ENCODE data around the gene PPM1F.
"Not testable (repeated sequence)": the region's sequence is repeated elsewhere in the genome, so short reads cannot be mapped to it uniquely, and the experiment has no call there.

PPM1F gene

DNA sequence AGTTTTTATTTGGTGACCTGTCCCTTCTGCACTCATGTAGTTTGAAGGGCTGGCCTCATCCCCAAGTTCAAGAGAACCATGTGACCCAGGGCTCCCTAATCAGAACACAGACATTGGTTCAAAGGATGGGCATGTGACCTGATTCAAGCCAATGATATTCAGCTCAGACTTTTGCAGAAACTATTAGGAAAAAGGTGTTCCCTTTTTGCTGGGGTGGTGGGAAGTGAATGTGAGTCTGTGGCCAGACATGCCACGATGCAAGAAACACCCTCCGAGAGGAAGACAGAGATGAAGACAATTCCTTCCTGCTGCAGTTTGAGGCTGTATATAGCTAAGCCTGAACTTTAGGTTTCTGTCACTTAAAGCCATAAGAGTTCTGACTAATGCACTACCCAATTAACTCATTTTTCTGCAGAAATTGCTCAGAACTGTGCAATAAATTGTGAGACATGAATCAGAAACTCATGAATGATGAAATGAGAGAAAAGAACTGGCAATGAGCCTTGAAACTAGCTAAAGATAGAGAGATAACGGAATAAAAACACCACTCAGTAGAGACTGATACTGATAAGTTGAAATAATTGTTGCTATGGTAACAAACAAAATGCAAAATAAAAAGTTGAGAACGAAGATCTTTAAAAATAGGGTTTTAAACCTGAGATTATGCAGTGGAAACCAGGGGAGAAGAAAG lies 76.0 kb downstream of the PPM1F start:
- TF ChIP-seq ESRRG (CRISPR knock-in tag; IDR thresholded peaks at IDR 0.05) (no peak), ISL1 (CRISPR knock-in tag; IDR thresholded peaks at IDR 0.05) (peak; percentile 94)
- ATAC-seq = peak; percentile 82

DNA sequence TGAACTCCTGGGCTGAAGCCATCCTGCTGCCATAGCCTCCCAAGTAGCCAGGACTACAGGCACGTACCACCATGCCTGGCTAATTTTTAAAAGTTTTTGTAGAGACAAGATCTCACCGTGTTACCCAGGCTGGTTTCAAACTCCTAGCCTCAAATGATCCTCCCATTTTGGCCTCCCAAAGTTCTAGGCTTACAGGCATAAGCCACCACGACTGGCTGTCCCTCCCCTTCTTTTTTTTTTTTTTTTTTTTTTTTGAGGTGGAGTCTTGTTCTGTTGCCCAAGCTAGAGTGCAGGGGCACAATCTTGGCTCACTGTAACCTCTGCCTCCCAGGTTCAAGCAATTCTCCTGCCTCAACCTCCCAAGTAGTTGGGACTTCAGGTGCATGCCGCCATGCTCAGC lies 77.7 kb downstream of the PPM1F start:
- ATAC-seq = not testable (repeated sequence)

DNA sequence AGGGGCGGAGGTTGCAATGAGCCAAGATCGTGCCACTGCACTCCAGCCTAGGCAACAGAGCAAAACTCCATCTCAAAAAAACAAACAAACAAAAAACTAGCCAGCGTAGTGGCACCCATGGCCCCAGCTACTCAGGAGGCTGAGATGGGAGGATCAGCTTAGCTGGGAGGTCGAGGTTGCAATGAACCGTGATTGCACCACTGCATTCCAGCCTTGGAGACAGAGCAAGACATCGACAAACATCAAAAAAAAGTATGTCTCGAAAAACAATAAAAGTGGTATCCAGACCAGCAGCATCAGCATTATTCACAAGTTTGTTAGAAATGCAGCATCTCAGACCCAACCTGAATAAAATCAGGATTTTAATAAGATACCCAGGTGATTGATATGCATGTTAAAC lies 79.0 kb downstream of the PPM1F start:
- TF ChIP-seq ISL1 (CRISPR knock-in tag; IDR thresholded peaks at IDR 0.05) (no peak), ZFP30 (CRISPR knock-in tag; IDR thresholded peaks at IDR 0.05) (no peak), OSR1 (CRISPR knock-in tag; IDR thresholded peaks at IDR 0.05) (no peak), ZFP3 (CRISPR knock-in tag; IDR thresholded peaks at IDR 0.05) (no peak), CSDC2 (CRISPR knock-in tag; IDR thresholded peaks at IDR 0.05) (no peak), ZC3H10 (CRISPR knock-in tag; IDR thresholded peaks at IDR 0.05) (no peak), PPARA (CRISPR knock-in tag; IDR thresholded peaks at IDR 0.05; ENCODE audit: borderline replicate concordance) (no peak), CREB5 (CRISPR knock-in tag; IDR thresholded peaks at IDR 0.05; ENCODE audit: low read depth) (no peak), TOX (CRISPR knock-in tag; IDR thresholded peaks at IDR 0.05; ENCODE audit: borderline replicate concordance) (no peak), ZNF8 (CRISPR knock-in tag; IDR thresholded peaks at IDR 0.05) (no peak), ESRRG (CRISPR knock-in tag; IDR thresholded peaks at IDR 0.05) (no peak), TCF4 (CRISPR knock-in tag; IDR thresholded peaks at IDR 0.05; ENCODE audit: borderline replicate concordance) (no peak), PATZ1 (CRISPR knock-in tag; IDR thresholded peaks at IDR 0.05; ENCODE audit: borderline replicate concordance) (no peak), ZNF565 (CRISPR knock-in tag; conservative IDR thresholded peaks at IDR 0.05; ENCODE audit: low read depth) (no peak)
- TF ChIP-seq, protein P1, sequence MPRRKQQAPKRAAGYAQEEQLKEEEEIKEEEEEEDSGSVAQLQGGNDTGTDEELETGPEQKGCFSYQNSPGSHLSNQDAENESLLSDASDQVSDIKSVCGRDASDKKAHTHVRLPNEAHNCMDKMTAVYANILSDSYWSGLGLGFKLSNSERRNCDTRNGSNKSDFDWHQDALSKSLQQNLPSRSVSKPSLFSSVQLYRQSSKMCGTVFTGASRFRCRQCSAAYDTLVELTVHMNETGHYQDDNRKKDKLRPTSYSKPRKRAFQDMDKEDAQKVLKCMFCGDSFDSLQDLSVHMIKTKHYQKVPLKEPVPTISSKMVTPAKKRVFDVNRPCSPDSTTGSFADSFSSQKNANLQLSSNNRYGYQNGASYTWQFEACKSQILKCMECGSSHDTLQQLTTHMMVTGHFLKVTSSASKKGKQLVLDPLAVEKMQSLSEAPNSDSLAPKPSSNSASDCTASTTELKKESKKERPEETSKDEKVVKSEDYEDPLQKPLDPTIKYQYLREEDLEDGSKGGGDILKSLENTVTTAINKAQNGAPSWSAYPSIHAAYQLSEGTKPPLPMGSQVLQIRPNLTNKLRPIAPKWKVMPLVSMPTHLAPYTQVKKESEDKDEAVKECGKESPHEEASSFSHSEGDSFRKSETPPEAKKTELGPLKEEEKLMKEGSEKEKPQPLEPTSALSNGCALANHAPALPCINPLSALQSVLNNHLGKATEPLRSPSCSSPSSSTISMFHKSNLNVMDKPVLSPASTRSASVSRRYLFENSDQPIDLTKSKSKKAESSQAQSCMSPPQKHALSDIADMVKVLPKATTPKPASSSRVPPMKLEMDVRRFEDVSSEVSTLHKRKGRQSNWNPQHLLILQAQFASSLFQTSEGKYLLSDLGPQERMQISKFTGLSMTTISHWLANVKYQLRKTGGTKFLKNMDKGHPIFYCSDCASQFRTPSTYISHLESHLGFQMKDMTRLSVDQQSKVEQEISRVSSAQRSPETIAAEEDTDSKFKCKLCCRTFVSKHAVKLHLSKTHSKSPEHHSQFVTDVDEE (CRISPR knock-in tag; IDR thresholded peaks at IDR 0.05) = no peak
- no peak for ATAC-seq

DNA sequence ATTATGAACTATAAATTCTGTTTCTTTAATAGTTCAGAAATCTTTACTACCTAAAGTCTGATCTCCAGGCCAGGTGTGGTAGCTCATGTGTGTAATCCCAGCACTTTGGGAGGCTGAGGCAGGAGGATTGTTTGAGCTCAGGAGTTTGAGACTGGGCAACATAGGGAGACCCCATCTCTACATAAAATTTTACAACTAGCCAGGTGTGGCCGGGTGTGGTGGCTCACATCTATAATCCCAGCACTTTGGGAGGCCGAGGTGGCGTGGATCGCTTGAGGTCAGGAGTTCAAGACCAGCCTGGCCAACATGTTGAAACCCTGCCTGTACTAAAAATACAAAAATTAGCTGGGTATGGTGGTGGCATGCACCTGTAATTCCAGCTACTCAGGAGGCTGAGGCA lies 79.9 kb downstream of the PPM1F start:
- not testable (repeated sequence) for ATAC-seq

All from SK-N-SH treated with all-trans-retinoic acid at 6 μM for 48 hours (cell line).